ENCODE data around the gene CACNA2D1. TPM values are rescaled to one million over a fixed set of nuclear protein-coding genes. Genes with fewer than 3 reads are reported as not detected.

Gene CACNA2D1
- total RNA-seq, 2 donors from 2014 or later = not detected

- no peak overlapping the region for H3K4me3 Mint-ChIP-seq
- no peaks in the 10 kb centered on the region for H3K4me1 Mint-ChIP-seq
- no peaks in the 10 kb centered on the region for H3K9me3 ChIP-seq (ENCODE audit: control insufficient read depth, low read length, poor library complexity, severe bottlenecking)
- H3K27ac Mint-ChIP-seq = no peak overlapping the region
- ATAC-seq = no peak
- no peak for DNase-seq
- no peaks in the 10 kb centered on the region for H3K36me3 Mint-ChIP-seq (ENCODE audit: low read depth)
- H3K27me3 Mint-ChIP-seq = no peaks in the 10 kb centered on the region
These were observed 212.6 kb downstream of the CACNA2D1 start for GRCh38 chr7:82230811-82231581.

GRCh38 chr7:82229164-82229563 lies 214.4 kb downstream of the CACNA2D1 start:
- no peaks in the 10 kb centered on the region for H3K9me3 ChIP-seq (ENCODE audit: control insufficient read depth, low read length, poor library complexity, severe bottlenecking)
- H3K4me1 Mint-ChIP-seq = no peaks in the 10 kb centered on the region
- DNase-seq = no peak
- ATAC-seq = no peak
- no peaks in the 10 kb centered on the region for H3K36me3 Mint-ChIP-seq (ENCODE audit: low read depth)
- H3K4me3 Mint-ChIP-seq = no peak overlapping the region
- no peaks in the 10 kb centered on the region for H3K27me3 Mint-ChIP-seq
- no peak overlapping the region for H3K27ac Mint-ChIP-seq

GRCh38 chr7:82226191-82226590 lies 217.4 kb downstream of the CACNA2D1 start:
- Mint-ChIP-seq H3K27ac (no peak overlapping the region), H3K27me3 (no peaks in the 10 kb centered on the region), H3K4me3 (no peak overlapping the region), H3K4me1 (no peaks in the 10 kb centered on the region), H3K36me3 (ENCODE audit: low read depth) (no peaks in the 10 kb centered on the region)
- no peak for ATAC-seq
- H3K9me3 ChIP-seq (ENCODE audit: control insufficient read depth, low read length, poor library complexity, severe bottlenecking) = no peaks in the 10 kb centered on the region
- no peak for DNase-seq

GRCh38 chr7:82224529-82224928 lies 219.0 kb downstream of the CACNA2D1 start:
- H3K9me3 ChIP-seq (ENCODE audit: control insufficient read depth, low read length, poor library complexity, severe bottlenecking) = no peaks in the 10 kb centered on the region
- H3K27ac Mint-ChIP-seq = no peak overlapping the region
- no peaks in the 10 kb centered on the region for H3K36me3 Mint-ChIP-seq (ENCODE audit: low read depth)
- H3K27me3 Mint-ChIP-seq = no peaks in the 10 kb centered on the region
- no peaks in the 10 kb centered on the region for H3K4me1 Mint-ChIP-seq
- no peak for DNase-seq
- no peak overlapping the region for H3K4me3 Mint-ChIP-seq
- no peak for ATAC-seq

GRCh38 chr7:82223580-82223979 lies 220.0 kb downstream of the CACNA2D1 start:
- Mint-ChIP-seq H3K27ac (no peak overlapping the region), H3K4me1 (no peaks in the 10 kb centered on the region), H3K4me3 (no peak overlapping the region), H3K27me3 (no peaks in the 10 kb centered on the region), H3K36me3 (ENCODE audit: low read depth) (no peaks in the 10 kb centered on the region)
- ATAC-seq = no peak
- DNase-seq = no peak
- H3K9me3 ChIP-seq (ENCODE audit: control insufficient read depth, low read length, poor library complexity, severe bottlenecking) = no peaks in the 10 kb centered on the region

- Mint-ChIP-seq H3K36me3 (ENCODE audit: low read depth) (no peaks in the 10 kb centered on the region), H3K27me3 (no peaks in the 10 kb centered on the region)
- DNase-seq = no peak
These were observed 222.4 kb downstream of the CACNA2D1 start for GRCh38 chr7:82221152-82221674.

GRCh38 chr7:82212466-82212865 lies 231.1 kb downstream of the CACNA2D1 start:
- no peak overlapping the region for H3K27ac Mint-ChIP-seq
- no peaks in the 10 kb centered on the region for H3K27me3 Mint-ChIP-seq
- no peak overlapping the region for H3K4me3 Mint-ChIP-seq
- no peaks in the 10 kb centered on the region for H3K4me1 Mint-ChIP-seq
- no peaks in the 10 kb centered on the region for H3K9me3 ChIP-seq (ENCODE audit: control insufficient read depth, low read length, poor library complexity, severe bottlenecking)
- no peaks in the 10 kb centered on the region for H3K36me3 Mint-ChIP-seq (ENCODE audit: low read depth)
- DNase-seq = no peak
- no peak for ATAC-seq

More at GRCh38 chr7:82221152-82221674, 222.4 kb downstream of the CACNA2D1 start:
- Mint-ChIP-seq H3K27ac (no peak overlapping the region), H3K4me1 (no peaks in the 10 kb centered on the region), H3K4me3 (no peak overlapping the region)
- no peak for ATAC-seq
- H3K9me3 ChIP-seq (ENCODE audit: control insufficient read depth, low read length, poor library complexity, severe bottlenecking) = no peaks in the 10 kb centered on the region

- no peak overlapping the region for H3K27ac Mint-ChIP-seq
- H3K9me3 ChIP-seq (ENCODE audit: control insufficient read depth, low read length, poor library complexity, severe bottlenecking) = no peaks in the 10 kb centered on the region
- H3K27me3 Mint-ChIP-seq = no peaks in the 10 kb centered on the region
- H3K36me3 Mint-ChIP-seq (ENCODE audit: low read depth) = no peaks in the 10 kb centered on the region
- DNase-seq = no peak
- no peak for ATAC-seq
- no peak overlapping the region for H3K4me3 Mint-ChIP-seq
- H3K4me1 Mint-ChIP-seq = no peaks in the 10 kb centered on the region
These were observed 232.2 kb downstream of the CACNA2D1 start for GRCh38 chr7:82211333-82211732.

- DNase-seq = no peak
- H3K27me3 Mint-ChIP-seq = no peaks in the 10 kb centered on the region
- H3K4me1 Mint-ChIP-seq = no peaks in the 10 kb centered on the region
- H3K27ac Mint-ChIP-seq = no peak overlapping the region
- H3K36me3 Mint-ChIP-seq (ENCODE audit: low read depth) = no peaks in the 10 kb centered on the region
- no peak for ATAC-seq
- no peak overlapping the region for H3K4me3 Mint-ChIP-seq
- H3K9me3 ChIP-seq (ENCODE audit: control insufficient read depth, low read length, poor library complexity, severe bottlenecking) = no peaks in the 10 kb centered on the region
These were observed 233.0 kb downstream of the CACNA2D1 start for GRCh38 chr7:82210416-82211184.

GRCh38 chr7:82209179-82209747 lies 234.3 kb downstream of the CACNA2D1 start:
- H3K4me1 Mint-ChIP-seq = no peaks in the 10 kb centered on the region
- no peaks in the 10 kb centered on the region for H3K27me3 Mint-ChIP-seq
- no peaks in the 10 kb centered on the region for H3K36me3 Mint-ChIP-seq (ENCODE audit: low read depth)
- no peaks in the 10 kb centered on the region for H3K9me3 ChIP-seq (ENCODE audit: control insufficient read depth, low read length, poor library complexity, severe bottlenecking)
- H3K4me3 Mint-ChIP-seq = no peak overlapping the region
- H3K27ac Mint-ChIP-seq = no peak overlapping the region
- DNase-seq = no peak
- ATAC-seq = no peak

- no peaks in the 10 kb centered on the region for H3K9me3 ChIP-seq (ENCODE audit: control insufficient read depth, low read length, poor library complexity, severe bottlenecking)
- no peak for DNase-seq
- Mint-ChIP-seq H3K4me1 (no peaks in the 10 kb centered on the region), H3K4me3 (no peak overlapping the region), H3K27ac (no peak overlapping the region), H3K36me3 (ENCODE audit: low read depth) (no peaks in the 10 kb centered on the region), H3K27me3 (no peaks in the 10 kb centered on the region)
- ATAC-seq = no peak
These were observed 238.9 kb downstream of the CACNA2D1 start for GRCh38 chr7:82204694-82205093.

GRCh38 chr7:82202965-82203364 lies 240.6 kb downstream of the CACNA2D1 start:
- Mint-ChIP-seq H3K36me3 (ENCODE audit: low read depth) (no peaks in the 10 kb centered on the region), H3K27ac (no peak overlapping the region), H3K4me1 (no peaks in the 10 kb centered on the region), H3K4me3 (no peak overlapping the region), H3K27me3 (no peaks in the 10 kb centered on the region)
- ATAC-seq (no peak), DNase-seq (no peak)
- H3K9me3 ChIP-seq (ENCODE audit: control insufficient read depth, low read length, poor library complexity, severe bottlenecking) = no peaks in the 10 kb centered on the region

GRCh38 chr7:82202107-82202506 lies 241.5 kb downstream of the CACNA2D1 start:
- Mint-ChIP-seq H3K4me1 (no peaks in the 10 kb centered on the region), H3K4me3 (no peak overlapping the region), H3K27ac (no peak overlapping the region), H3K27me3 (no peaks in the 10 kb centered on the region), H3K36me3 (ENCODE audit: low read depth) (no peaks in the 10 kb centered on the region)
- no peaks in the 10 kb centered on the region for H3K9me3 ChIP-seq (ENCODE audit: control insufficient read depth, low read length, poor library complexity, severe bottlenecking)
- DNase-seq (no peak), ATAC-seq (no peak)
